ENCODE results near the gene RNU6-8.

The RNU6-8 gene

DNA sequence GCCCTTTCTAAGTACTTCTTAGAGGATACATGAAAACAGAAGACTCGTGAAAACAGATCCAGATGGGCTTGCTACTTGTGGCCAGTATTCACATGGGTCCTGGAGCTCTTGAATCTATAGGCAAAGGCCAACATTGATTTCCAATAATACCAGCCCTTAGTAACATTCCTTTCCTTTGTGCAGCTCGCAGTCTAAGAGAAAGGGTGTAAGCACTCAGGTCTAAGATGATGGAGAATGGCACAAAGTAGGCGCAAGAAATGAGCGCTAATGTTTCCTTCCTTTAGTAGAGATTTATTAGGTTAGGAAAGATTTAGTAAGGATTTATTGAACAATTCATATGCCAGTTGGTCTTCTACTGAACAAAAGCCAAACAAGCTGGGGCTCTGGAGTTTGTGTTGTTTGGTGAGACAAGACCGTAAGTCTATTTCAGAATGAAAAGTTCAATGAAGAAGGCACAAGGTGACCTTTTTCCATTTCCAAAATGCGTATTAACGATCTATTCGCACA, 525 bp downstream of the RNU6-8 start:
- no peak for DNase-seq

DNA sequence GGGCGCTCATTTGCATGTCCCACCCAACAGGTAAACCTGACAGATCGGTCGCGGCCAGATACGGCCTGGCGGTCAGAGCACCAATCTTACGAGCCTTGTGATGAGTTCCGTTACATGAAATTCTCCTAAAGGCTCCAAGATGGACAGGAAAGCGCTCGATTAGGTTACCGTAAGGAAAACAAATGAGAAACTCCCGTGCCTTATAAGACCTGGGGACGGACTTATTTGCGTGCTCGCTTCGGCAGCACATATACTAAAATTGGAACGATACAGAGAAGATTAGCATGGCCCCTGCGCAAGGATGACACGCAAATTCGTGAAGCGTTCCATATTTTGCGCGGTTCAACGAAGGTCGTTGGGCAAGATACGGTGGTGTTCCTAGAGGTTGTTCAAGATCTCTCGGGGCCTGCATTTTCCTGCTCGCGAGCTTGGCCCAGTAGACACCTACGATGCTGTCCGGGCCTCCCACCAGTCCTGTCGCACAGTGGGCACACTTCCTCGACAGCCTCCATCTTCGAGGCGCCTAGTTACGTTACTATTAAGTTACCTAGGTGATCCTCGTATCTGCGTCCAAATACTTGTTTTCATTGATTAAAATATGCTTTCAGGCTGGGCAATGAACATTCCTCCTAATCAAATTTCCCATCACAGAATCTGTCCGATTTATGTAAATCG, 1.1 kb downstream of the RNU6-8 start, which contains the start of gene RNU6-7:
RNU6-7 (plus strand) TSS at position 230 of the 675 bp plus-strand sequence.
- no peak for DNase-seq

DNA sequence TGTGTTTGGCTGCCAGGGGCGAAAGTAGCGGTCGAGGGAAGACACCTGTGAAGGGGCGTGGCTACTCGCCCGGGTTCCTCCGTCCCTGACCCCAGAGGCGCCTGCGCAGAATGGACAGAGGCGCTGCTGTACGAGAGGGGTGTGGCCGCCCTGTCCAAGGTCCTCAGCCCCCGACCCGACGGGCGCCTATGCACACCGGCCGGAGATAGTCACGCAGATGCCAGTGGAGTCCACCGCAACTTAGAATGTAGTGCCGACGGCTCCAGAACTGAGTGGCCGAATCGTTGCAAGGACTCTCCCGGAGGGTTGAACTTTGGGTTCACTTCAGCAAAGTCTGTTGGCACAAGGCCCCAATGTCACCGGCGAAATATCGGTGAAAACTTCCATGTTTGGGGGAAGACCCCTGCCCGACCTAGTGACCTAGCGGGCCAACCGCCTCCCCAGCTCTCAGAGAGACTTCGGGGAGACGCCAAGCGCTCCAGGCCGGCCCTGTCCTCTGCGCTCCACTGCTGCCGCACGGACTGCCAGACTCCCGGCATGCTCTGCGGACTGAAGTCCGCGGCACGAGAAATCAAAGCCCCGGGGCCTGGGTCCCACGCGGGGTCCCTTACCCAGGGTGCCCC, 1.8 kb downstream of the RNU6-8 start:
- peak; percentile 19 for DNase-seq

DNA sequence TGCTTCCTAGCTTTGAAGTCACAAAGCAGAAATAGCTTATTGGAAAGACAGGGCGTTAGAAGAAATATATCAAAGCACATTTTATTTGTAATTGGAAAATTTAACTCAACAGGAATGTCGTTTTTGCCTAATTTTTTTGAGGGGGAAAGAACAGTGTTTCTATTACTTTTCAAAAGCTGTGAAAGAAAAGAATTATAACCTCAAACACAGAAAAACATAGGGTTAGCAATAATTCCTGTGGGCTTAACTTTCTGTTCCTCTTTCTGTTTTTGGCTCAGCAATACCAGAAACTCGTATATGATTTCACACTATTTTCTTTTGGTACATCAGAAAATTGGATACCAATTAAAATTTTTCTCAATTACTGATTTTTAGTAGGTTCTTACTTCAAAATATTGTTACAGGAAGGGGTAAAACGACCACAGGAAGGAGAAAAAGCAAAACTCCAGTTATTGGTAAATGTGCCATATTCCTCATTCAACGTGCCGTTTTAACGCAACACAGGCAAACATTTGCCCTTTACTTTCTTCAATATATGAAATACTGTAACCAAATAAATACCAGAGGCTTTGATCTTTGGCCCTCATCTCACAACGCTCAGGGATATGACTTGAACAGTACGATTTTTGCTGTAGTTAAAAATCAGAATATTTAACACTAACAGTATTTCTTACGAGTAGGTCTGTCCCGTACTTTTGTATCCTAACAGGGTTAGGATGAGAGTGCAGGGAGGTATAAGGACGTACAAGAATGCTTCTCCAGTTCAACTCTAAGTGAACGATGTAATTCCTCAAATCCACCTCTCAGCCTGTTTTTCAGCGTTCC, 2.5 kb downstream of the RNU6-8 start:
- no peak for DNase-seq

DNA sequence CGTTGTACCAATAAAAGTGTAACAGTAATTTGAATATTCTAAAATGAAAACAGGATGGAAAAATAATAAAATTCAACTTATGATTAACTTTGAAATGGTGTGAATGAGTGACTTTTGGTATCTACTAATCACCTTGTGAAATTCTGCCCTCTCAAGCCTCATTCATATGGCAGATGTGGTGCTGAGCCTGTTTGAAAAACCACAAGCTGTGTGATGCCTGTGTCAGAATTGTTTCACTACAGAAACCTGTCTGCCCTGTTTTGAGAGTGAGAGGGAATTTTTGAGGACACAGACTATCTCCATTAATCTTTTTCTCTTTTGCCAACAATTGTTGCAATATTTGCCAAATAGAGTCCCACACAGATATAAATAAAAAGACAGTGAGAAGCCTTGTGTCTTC, 5.2 kb downstream of the RNU6-8 start:
- DNase-seq, result no peak

DNA sequence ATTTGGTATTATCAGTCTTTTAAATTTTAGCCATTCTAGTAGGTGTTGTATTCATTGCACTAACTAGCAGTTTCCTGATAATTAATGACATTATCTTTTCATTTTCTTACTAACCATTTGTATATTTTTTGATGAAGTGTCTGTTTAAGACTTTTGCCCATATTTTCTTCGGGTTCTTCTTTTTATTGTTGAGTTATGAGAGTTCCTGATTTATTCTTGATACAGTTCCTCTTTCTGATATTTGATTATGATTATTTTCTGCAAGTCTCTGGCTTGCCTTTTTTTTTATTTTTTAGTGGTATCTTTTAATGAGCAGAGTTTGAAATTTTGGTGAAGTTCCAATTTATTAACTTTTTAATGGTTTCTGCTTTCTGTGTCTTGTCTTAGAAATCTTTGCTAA, 7.4 kb downstream of the RNU6-8 start:
- no peak for DNase-seq

DNA sequence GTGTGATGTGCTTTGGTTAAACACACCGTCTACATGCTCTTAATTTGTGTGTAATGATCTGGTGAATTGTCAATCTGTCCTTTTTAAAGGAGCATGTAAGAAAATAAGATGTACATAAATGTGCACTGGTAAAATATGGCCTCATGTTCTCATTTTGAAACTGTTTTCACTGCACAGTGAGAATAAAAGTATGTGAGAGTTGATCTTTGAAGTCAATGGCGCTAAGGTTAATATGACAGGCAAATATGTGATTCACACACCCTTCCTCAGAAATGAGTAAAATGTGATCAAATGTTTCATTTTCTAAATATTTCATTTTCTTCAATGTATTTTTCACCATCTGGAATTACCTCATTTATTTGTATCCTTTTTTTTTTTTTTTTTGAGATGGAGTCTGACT, 9.5 kb downstream of the RNU6-8 start:
- no peak for DNase-seq

DNA sequence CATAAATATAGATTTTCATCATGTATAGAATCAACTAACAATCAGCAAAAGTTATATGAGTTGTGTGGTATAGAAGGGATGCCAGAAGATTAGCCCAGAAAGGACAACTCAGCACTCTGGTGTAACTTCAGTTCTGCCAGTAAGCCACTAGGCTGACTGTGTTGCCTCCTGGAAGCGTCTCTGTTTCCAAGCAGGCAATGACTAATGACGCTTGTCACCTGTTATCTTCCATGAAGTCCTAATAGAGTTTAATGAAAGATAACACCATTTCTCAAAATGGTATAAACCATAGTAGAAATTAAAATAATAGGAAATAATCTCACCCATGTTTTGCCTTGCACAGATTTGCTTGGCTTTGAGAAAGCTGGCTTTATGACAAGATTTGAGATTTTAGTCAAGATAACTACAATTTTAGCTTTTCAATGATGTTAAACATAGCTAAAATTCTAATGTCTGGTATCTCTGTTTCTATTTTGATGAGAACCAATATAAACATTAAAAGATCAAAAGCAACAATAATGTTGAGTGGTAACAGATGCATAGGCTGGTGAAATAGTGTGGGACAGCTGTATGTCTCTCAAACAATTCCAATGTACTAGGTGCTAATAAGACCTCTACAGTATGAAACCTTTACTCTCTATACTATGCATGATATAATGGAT, 10.2 kb downstream of the RNU6-8 start:
- DNase-seq, result no peak

DNA sequence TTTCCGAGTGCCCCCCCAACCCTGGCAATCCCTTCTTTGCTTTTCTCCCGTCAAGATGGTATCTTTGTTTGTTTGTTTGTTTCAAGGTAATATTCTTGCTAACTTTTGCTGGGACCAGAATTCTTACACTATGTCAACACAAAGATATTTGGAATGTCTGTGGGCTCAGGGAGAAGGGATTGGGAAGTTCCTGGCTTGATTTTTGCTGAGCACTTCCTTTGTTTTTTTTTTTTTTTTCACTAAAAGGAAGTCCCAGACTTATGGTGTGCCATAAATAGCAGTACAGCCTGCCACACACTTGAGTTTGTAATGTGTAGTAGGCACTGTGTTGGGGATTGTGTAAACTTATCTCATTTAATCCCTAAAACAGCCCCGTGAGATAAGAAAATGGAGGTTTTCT, 12.4 kb downstream of the RNU6-8 start:
- no peak for DNase-seq

DNA sequence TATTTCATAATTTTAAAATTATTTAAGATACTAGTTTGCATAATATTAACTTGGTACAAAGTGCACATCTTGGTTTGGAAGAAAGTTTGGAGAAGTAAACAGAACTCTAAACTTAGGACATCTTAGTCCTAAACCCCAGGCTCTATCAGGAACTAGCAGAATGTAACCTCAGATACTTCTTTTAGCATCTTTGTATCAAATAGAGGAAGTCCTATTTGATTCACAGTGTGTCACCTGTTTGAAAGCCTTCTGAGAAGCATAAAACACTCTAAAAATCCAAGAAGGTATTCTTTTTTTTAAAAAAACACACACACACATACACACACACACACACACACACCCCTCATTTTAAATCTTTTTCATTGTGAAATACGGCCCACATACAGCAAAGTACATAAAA, 13.3 kb downstream of the RNU6-8 start:
- no peak for DNase-seq

DNA sequence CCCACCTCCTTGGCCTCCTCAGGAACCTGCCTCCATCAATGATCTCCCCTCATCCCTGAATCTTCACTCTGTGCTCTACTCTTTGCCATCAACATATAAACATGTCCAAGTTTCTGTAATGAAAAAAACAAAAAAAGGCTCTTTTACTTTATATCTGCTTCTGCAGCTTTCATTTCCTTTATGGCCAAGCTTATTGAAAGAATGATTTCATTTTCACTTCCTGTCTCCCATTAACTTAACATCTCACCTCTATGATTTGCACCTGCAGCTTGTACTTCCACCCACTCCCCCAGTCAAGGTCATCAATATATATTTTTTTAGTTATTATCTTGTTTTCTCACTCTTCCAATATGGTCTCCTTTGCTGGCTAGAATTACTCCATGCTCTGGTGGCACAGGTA, 16.8 kb downstream of the RNU6-8 start:
- DNase-seq, result no peak

DNA sequence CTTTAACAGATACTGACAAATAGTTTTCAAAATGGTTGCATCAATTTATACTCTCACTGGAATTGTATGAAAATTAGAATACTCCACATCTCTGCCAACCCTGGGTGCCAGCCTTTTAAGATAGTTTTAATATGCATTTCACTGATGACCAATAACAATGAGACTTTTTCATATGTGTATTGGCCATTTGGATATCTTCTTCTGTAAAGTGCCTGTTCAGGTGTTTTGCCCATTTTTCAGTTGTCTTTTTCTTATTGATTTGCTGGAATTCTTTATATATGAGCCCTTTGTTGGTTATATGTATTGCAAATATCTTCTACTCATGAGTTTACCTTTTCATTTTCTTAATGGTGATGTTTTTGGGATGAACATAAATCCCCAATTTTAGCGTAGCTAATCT, 18.0 kb downstream of the RNU6-8 start:
- DNase-seq, result no peak

DNA sequence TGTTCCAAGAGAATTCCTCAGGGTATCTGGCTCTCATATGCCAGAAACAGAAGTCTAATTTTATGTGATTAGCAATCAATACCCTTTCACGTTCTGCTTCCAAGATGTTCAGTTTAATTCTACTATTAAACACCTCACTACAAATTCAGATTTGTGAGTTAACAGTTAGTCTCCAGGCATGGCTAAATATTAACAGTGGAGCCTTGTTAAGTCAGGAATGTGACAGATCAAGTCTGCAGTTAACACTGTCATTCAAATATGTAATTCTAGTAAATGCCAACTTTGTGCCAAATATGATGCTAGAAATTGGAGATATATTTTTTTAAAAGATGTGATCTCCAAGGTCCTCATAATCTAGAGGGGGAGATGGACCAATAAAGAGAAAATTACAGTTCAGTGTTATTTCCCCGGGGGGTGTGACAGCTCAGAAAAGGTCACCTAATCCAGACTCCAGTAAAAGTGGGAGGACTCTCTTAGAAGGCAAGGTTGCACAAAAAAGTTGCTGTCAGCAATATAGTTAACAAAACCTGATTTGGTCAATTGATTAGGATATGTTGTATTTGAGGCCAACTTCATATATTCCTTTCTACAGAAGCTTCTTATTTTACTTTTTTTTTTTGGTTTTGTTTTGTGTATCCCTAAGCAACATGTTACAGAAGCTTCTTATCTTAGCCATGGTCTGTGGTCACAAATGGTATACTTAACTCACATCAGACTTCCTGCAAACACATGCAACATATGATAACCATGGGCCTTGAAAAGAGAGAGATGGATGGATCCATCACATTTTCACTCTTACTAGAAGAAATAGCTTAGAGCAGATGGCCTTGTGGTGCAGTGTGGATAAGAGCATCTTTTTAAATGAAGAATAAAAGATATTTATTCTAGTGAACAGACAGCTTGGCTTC, 19.7 kb downstream of the RNU6-8 start:
- DNase-seq, result no peak

DNA sequence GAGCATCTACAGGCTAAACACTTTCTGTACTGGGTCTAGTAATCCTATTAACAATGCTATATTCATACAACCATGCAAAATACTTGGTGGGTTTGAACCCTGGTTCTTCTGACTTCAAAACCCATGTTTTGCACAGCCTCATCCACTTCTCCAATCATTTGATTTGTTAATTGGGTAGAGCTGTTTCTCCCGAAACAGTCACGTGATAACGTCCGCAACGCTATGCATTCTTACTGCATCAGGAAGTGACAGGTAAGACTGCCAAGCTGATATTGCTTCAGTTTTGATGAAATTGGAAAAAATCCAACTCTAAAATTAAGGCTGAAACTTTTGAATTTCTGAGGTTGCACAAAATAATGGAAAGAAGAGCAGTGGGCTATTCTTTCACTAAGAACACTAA, 31.6 kb downstream of the RNU6-8 start:
- DNase-seq, result no peak

DNA sequence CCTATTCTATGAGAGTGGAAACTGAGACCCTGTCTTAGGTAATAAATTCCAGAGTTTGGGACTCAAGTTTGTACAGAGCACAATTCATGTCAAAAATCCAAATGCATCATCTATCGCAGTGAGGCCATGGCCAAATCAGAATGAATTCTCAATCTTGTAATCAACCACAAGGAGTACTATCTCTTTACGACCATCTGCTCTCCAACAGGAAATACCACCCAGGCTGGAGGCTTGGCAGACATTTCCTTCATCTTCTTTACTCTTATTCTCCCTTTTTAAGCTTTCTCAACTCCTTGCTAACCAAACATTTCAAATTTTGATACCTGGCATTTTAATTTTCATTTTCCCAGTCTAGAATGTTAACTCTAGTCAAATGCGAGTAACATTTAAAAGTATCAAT, 33.9 kb downstream of the RNU6-8 start:
- no peak for DNase-seq

DNA sequence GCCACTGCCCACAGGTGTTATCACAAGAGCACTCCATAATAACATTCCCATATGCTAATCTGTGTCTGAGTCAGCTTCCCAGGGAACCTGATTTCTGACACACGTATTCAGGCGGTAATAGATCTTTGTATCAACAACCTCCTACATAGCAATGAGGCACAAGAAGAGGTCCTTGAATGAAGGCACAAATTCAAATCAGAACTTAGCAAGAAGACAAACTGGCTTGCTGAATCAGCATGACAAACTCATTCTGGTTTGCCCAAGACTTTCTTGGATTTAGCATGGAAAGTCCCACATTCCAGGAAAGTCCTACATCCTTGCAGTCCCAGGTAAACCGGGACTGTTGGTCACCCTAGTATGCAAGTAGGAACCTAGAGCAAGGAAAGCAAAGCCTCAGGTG, 35.2 kb downstream of the RNU6-8 start:
- no peak for DNase-seq

DNA sequence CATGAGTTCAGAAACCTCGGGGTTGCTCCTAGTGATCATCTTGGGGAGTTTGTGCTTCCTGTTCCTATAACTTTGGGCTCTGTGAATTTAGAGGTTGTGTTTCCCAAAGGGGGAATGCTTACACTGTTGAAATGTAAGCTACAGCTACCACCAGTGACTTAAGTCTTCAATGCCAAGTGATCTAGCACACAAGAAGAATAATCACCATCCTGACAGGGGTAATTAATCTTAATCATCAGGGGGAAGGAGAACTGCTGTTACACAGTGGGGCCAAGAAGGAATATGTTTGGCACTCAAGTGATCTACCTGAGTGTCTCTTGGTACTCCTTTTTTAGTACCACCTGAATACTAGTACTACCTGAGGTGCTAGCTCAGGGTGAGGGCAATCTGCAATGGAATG, 36.1 kb downstream of the RNU6-8 start:
- DNase-seq, result no peak

DNA sequence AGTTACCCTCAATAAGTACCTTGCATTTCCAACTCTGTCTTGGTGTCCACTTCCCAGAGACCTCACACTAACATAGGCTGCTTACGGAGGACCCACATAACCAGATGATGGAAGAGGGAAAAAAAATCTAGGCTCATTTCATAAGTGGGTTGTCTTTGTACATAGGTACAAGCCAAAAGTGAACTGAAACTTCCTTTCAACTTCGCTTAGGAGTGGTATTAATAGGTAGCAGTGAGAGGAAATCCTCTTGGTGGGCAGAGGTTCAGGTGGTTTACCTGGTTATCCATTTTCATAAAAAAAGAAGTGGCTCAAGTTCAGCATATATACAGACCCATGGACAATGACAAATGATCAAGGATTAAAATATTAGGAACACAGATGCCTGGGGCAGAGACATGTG, 37.0 kb downstream of the RNU6-8 start:
- DNase-seq, result no peak

Data from activated gamma-delta T cell (primary cell).